Nucleus accumbens (tissue), 56 donors: ENCODE data around the gene USP31.
A peak's percentile ranks its signal among the peaks of the same experiment; 100 is the strongest.

Experiments used
- DNase-seq, 56 donors: peaks; one replicate each; lab custom pipeline; 2025; lab: John Stamatoyannopoulos, UW

The USP31 gene

GRCh38 chr16:23132775-23133463, 16.3 kb downstream of the USP31 start:
- peak in 17 of 56 donors; percentile 7 to 45 (median 23) for DNase-seq

GRCh38 chr16:23131931-23132621, 17.2 kb downstream of the USP31 start:
- DNase-seq, result peak in 14 of 56 donors; percentile 7 to 44 (median 15)

DNA sequence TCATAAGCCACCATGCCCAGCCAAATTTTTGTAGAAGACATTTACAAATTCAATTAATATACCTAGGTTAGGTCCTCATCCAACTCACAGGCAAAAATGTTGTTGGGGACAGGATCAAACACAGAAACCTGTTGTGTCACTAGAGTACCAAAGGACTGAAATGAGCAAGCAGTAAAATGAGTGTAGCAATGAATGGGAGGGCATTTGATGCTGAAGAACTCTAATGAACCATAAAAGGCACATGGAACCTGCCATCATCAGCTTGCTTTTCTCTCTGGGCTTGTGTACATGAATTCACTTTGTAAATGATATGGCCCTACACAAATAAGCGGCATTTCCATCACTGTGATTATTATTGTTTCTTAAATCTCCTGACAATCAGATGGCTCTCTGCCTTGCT, 17.8 kb downstream of the USP31 start:
- DNase-seq, result no peak

DNA sequence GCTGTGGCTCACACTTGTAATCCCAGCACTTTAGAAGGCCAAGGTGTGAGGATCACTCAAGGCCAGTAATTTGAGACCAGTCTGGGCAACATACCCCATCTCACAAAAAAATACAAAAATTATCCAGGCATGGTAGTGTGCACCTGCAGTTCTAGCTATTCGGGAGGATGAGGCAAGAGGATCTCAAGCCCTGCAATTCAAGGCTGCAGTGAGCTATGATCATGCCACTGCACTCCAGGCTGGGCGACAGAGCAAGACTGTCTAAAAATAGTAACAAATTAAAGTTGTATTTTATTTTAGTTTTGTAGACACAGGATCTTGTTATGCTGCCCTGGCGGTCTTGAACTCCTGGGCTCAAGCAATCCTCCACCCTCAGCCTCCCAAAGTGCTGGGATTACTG, 18.2 kb downstream of the USP31 start:
- no peak for DNase-seq

DNA sequence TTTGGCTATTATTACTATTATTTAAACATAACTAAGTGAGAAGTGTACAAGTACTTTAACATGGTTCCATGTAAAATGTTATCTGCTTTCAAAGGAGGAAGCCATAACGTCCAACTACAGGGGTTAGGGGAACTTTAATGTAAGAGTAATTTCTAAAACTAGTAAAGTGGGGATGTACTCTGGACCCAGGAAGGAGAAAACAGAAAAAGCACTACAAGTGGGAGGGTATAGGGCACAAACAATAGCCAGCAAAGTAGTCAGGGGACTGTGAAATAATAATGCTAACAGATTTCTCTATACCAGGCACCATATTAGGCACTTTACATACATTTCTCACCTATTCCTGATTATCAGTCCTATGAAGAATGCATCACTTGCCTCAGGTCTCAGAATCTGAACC, 19.6 kb downstream of the USP31 start:
- no peak for DNase-seq

GRCh38 chr16:23128056-23128455, 21.2 kb downstream of the USP31 start:
- DNase-seq, result no peak

DNA sequence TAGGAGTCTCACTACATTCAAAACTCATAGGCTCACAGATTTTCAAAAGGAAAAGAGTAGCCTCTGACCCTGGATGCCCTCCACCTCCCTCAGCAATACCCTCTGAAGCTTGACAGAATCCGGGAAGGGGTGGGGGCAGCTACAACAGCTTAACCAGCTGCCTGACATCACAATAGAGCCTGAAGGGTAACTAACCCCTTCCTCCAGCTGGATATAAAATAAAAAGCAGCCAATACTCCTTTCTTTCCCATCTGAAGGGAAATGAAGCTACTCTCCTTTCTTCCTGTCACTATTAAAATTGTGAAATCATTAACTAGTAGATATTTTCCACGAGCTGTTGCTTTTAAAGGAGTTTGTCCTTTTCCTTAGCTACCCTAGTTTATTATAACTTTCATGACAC, 24.0 kb downstream of the USP31 start:
- no peak for DNase-seq

GRCh38 chr16:23124315-23124714, 24.9 kb downstream of the USP31 start:
- DNase-seq, result peak in 7 of 56 donors; percentile 15 to 63 (median 31)

- no peak for DNase-seq
These were observed 27.1 kb downstream of the USP31 start for GRCh38 chr16:23122144-23122543.

DNA sequence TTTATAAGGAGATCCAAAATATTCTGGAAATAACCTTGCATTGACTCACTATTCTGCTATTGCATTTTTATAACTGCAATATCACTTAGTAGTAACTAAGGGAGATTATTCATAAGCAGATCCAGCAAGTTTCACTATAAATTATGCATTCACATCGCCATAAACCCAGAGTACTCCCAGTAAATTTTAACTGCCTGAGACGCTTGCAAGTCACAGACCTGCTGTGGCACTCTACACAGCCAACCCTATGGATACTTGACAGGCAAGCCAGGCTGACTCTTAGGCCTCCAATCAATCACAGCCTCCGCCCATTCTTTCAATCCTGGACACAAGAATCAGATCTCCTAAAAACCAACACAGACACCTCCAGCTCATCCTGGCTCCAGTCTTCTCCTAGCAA, 28.2 kb downstream of the USP31 start:
- DNase-seq, result no peak

DNA sequence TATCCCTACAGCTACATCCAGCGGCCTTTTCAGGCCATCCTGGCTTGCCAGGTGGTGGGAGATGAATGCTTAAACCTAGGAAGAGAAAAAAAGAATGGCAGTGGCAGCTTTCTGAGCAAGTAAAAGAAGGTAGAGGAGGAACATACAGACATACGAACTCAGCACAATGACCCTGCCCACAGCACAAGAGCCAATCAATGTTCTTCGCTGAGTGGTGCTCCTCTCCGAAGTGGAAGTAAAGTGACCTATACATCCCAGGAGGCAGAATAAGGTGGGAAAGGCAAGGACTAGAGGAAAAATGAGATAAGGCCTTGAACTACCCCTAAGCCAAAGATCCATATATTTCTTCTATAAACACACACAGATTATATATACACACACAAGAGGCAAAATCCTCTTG, 28.7 kb downstream of the USP31 start:
- DNase-seq, result no peak

GRCh38 chr16:23119570-23119969, 29.7 kb downstream of the USP31 start:
- DNase-seq, result no peak

DNA sequence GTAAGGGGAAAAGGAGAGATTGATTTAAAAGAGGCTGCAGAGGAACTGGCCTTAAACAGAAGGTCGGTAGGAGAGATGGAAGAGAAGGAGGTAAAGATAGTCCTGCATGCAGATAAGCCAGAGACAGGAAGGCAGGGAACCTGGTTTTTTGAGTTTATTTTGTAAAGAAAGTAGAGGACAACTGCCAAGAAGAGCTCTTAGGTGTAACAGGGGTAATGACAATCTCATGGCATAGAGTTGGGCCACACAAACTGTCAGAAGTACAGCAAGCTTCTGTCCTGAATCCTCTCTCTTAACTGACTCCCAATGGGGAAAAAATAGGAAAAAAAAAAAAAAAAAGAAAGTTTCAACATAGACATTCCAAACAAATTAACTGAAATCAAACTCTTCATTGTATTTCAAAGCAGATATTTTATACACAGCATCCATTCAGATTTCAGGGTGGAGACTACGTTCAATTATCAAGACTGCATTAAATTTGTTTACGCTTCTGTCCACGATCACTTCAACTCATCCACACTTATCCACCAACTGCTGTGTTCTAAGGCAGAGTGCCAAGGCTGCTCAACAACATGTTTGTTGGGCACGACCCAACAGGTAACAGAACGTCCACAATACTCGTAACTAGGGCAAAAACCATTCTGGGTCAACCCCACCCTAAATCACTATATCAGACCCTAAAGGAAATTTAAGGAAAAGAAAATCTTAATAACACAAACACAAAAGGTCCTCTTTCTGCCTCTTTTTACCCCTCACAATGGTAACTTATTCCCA, 34.9 kb downstream of the USP31 start:
- DNase-seq, result no peak

GRCh38 chr16:23113185-23113584, 36.1 kb downstream of the USP31 start:
- no peak for DNase-seq

DNA sequence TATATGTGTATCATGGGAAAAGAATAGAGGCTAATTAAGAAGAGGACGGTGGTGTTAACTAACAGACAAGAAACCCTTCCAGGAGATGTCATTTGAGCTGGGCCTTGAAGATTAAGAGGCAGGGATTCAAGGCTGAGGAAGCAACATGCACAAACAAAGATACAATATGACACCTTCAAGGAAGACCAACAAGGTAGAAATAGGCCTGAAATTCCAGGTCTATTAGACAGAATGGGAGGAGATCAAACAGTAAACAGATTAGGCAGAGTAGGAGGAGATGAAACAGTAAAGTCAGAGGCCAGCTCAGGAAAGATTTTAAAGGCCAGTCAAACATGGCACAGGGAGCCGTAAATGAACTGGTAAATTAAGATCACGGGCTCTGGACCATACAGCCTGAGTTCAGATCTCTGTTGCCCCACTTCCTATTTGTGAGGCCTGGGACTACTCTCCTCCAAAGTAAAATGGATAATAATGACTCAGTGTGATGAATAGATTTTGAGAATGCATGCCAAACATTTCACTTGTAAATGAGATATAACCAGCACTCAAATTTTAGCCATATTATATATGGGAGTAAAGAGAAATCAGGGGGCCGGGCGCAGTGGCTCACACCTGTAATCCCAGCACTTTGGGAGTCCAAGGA, 38.9 kb downstream of the USP31 start:
- DNase-seq, result no peak

GRCh38 chr16:23107936-23108335, 41.3 kb downstream of the USP31 start:
- DNase-seq, result no peak

GRCh38 chr16:23107117-23107516, 42.1 kb downstream of the USP31 start:
- no peak for DNase-seq

- DNase-seq, result no peak
These were observed 43.9 kb downstream of the USP31 start for GRCh38 chr16:23105309-23105708.

DNA sequence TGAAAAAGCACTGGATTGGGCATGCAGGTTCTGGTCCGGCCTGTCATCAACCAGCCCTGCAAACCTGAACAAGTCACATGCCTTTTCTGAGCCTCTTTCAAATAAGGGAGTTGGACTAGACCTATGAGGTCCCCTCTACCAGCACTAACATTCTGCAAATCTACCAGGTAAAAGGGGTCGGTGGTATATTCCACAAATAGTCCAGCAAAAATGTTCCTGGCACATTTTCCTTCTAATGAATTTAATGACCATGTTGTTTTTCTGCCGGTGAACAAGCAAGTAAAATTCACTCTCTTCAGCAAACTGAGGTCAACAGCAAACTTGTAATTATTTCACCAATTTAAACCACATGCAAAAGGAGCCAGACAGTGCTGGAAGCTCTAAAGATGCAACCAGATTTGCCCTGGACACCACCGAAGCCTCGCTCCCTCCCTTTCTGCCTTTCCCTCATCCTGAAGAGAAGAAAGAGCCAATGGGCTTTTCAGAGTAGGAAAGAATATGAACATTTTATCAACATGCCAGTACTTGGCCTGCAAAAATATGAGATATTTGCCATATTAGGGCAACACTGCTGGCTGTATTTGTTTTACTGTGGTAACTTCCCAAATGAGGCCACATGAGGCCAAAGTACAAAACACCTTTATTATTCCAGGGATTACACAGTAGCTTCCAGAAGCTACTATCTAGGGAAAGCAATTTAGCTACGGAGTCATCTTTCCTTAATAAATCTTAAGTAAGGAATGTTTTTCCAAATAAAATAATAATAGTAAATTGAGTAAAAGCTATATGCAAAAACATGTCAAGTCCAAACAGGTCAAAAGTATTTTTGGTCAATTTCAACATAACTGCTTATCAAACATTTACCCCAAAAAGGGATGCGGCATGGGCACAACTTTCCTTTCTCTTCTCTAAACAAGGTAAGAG, 45.0 kb downstream of the USP31 start:
- DNase-seq, result no peak

DNA sequence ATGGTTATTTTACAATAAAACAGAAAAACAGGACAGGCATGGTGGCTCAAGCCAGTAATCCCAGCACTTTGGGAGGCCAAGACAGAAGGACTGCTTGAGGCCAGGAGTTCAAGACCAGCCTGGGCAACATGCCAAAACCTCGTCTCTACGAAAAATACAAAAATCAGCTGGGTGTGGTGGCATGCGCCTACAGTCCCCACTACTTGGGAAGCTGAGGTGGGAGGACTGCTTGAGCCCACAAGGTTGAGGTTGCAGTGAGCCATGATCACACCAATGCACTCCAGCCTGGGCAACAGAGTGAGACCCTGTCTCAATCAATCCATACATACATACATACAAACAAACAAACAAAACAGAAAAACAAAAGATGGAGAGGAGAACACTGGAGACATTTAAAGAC, 45.6 kb downstream of the USP31 start:
- DNase-seq, result no peak
